Activated CD4-positive, alpha-beta T cell treated with anti-CD3 and anti-CD28 coated beads, Interleukin-10, Interleukin-2, amounts not matched to agents 100 ng/mL and 50 ng/mL, durations not matched to agents 16 hours and 8 hours (primary cell): ENCODE measurements around the gene PPP1R18.
"Not testable (repeated sequence)": the region's sequence is repeated elsewhere in the genome, so short reads cannot be mapped to it uniquely, and the experiment has no call there.

Source experiments
- DNase-seq: peaks from one replicate; pipeline ENCODE4 v3.0.0-alpha.2; 2020

PPP1R18 gene

DNA sequence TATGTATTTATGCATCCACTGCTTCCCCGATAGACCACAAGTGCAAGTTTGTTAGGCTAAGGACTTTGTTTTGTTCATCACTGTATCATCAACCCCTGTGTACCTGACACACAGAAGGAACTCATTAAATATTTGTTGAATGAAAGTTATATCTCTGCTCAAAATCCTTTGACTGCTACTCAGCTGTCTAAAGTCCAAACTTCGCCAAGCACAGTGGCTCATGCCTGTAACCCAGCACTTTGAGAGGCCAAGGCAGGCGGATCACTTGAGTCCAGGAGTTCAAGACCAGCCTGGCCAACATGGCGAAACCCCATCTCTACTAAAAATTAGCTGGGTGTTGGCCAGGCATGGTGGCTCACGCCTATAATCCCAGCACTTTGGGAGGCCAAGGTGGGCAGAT, 28.5 kb downstream of the PPP1R18 start:
- DNase-seq = not testable (repeated sequence)

- no peak for DNase-seq
Measured at GRCh38 chr6:30657454-30657853, 29.0 kb downstream of the PPP1R18 start.

GRCh38 chr6:30656513-30656912, 29.9 kb downstream of the PPP1R18 start:
- DNase-seq = no peak

- no peak for DNase-seq
Measured at GRCh38 chr6:30655743-30656094, 30.7 kb downstream of the PPP1R18 start.

DNA sequence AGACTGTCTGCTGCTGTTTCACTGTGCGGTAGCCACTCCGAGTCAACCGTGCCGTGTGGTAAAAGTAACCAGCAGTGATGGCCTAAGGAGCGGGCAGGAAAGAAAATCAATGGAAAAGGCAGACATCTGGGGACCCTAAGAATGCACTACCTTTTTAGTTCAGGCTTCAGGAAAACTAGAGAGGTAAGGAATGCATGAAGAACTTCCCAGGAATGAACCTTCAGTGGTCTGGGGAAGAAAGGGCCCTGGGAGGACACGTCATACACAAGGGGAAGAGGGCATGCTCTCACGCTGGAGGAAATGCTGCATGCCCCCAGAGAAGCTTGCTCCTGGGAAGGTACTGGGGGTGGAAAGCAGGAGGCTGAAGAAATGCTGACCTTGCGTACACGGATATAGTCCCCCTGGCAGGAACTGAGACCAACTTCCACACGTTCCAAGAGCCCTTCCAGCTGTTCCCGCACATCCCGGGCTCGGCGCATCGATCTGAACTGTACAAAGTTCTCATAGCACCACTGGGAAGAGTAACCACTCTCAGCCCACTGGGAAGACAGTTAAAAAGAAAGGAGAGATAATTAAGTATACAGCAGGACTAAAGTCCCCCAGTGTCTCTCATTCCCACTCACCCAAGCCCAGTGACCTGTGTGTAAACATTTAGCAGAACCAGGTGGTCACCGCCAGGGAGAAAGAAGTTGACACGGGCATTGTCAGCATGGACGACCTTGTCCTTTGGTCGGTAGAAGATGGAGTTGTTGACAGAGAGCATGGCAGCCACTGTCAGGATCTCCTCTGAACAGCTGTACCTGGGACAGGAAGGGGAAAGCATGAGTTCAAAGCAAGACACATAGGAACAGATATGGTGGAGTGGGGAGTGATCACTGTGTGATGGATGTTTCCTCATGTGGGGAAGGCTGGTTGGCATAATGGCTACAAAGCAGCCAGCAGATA, 31.4 kb downstream of the PPP1R18 start:
- no peak for DNase-seq

DNA sequence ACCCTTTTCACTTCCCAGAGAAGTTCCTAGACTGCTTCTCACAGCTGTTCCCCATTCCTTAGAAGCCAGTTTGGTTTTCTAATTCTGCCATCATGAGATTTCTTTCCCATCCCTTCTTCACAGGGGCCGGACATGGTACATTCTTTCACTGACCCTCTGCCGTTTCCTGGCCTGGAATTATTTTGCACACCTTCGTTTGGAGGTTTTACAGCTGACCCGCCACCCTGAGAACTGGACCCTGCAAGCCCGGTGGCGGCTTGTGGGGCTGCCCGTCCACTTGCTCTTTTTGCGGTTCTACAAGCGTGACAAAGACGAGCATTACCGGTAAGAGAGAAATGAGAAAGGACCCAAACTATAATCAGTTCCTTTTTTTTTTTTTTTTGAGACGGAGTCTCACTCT, 35.3 kb downstream of the PPP1R18 start:
- no peak for DNase-seq

DNA sequence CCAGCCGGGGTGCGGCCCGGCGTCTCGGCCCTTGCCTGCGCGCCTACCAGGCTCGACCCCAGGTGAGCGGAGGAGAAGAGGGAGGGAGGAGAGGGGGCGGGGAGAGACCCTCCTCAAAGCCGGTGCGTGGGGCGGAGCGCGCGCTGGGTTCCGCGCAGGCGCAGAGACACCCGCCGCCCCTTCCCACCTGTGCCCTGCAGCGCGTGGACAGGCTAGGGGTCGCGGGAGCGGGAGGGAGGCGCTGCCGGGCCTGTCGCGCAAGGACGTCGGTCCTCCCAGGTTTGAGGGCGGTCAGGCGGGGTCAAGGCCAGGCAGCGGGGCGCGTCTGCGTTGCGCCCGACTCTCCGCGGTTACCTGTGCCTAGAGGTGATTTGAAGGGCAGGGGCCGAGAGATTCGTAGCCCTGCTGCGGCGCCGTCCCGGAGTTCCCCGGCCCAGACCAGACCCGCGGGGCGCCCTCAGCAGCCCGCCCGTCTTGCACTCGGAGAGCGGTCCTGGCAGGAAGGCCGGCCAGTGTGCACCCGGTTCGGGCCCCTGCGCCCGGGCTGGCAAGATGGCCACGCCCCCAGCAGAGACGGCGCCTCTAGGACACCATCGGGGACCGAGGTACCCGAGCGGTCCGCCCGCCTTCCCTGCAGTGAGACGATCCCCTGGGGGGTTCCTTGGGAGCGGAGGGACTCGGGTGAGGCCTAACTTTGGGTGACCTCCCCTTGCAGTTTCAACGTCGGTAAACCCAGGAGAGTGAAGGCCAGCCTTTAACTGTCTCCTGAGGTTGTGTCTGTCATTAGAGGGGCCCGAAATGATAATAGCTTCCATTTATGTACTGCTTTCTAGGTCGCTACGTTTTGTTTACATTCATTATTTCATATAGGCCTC, 39.0 kb downstream of the PPP1R18 start:
- DNase-seq = peak; percentile 84

DNA sequence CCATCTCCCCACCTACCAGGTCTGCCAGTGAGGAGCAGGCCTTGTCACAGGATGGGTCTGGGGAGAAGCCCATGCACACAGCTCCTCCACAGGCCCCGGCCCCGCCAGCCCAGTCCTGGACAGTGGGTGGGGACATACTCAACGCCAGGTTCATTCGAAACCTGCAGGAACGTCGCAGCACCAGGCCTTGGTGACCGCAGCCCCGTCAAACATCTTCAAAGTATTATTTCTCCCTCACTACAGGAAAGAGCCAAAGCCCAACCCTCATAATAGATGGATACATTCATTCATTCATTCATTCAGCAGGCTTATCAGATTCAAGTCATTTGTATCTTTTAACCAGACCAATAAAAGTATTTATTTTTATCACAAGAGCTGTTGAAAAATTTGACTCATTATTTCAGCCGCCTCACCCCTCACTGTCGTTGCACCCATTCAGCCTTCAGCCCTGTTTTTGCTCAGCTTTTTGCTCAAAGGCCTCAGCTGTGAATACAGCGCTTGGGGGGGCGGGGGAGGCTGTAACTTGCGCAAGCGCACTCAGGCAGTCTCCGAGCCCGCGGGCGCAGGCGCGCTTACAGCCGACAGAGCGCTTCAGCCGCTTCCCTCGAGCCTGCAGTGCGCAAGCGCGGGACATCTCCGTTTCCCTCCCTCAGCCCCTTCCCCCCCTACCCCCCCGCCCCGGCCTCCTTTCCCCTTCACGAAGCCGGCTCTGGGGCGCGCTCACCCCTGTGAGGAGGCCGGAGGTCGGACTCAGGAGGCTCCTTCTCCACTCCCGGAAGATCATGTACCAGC, 39.8 kb downstream of the PPP1R18 start, which contains the start of gene C6orf136:
Gene C6orf136, plus strand, starts transcription at position 684 of the 792 bp plus-strand sequence. Its CDS starts 99 bp downstream, at position 783.
- DNase-seq = peak; percentile 97

GRCh38 chr6:30645989-30646388, 40.5 kb downstream of the PPP1R18 start:
- DNase-seq = no peak

- no peak for DNase-seq
Measured at GRCh38 chr6:30644769-30645168, 41.7 kb downstream of the PPP1R18 start.

DNA sequence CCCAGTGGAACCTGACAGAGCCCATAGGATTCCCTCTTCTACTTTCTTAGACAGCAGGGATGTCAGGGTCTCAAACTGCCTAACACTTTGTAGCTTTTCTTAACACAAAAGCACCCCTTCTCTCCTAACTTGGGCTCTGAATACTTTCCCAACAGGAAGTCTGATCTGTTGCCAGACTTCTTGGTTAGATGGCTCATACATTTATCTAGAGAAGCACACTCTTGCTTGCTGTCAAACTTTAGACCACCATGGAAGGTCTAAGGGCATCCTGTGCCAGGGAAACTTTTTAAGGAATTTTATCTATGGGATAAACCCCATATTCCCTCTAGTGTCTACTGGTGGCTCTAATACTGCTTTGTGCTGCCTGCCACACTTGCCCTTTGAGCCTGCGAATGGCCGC, 42.8 kb downstream of the PPP1R18 start:
- no peak for DNase-seq

DNA sequence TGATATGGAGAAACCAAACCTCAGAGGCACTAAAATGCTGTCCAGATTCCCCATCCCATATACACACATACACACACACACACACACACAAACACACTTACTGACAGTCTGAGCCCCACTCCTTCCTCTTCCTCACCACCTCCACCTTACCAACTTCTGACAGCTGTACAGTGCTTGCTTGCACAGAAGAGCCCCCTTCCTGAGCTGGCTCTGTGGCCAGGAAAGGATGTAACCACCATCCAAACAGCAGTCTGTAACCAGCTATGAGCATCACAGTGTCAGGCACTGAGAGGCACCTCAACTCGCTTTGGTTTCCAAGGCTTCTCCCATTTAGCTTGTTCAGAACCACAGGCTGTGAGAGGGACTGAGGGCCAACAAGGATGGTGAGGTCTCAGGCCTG, 45.4 kb downstream of the PPP1R18 start:
- DNase-seq = no peak

GRCh38 chr6:30640481-30640880, 46.0 kb downstream of the PPP1R18 start:
- no peak for DNase-seq

DNA sequence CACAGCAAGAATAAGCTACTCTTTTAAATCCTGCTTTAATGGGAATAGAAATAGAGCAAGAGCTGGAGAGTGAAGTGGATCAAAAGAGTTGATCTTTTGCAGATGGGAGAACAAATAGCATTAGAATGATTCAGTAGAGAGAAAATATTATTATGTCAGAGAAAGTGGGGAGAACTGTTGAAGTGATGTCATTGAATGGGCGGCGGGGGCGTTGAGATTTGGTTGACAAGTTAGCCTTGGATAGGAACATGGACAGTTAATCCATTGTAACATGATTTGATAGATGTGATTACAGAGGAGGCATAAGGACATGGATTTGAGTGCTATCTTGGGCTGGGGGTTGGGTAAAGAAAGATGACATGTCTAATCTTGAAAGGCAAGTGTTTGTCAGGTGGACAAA, 50.6 kb downstream of the PPP1R18 start:
- DNase-seq = no peak

- DNase-seq = peak; percentile 89
Measured at GRCh38 chr6:30626484-30627366, 59.7 kb downstream of the PPP1R18 start, which contains the start of gene ATAT1. Gene ATAT1, plus strand, starts transcription at chr6:30626874.
